ENCODE data around the gene C16orf92. TPM values are rescaled to one million over a fixed set of nuclear protein-coding genes. Genes with fewer than 3 reads are reported as not detected.

C16orf92 gene
- total and polyA plus RNA-seq, 2 of the 8 experiments (the other 6 are each of a cell fraction or from before 2014, with no cell fraction given), result not detected

DNA sequence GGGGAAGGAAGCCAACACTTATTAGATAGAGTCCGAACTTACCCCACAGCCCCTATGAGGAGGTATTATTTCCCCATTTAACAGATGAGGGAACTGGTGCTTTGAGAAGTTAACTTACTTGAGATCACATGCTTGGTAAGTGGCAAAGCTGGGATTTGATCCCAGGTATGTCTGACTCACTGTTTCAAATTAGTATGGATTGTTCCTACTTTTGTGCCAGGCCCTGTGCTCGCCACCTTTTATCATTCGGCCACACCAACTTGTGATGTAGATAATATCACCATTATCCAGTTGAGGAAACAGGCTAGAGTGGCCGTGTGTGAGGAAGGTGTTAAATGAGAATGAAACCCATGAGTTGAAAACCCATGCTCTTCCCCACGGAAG lies 38.2 kb upstream of the C16orf92 start (continued):
- TF ChIP-seq JUND (IDR thresholded peaks at IDR 0.05; ENCODE audit: low read length), result no peak
- TF ChIP-seq BRCA1 (IDR thresholded peaks at IDR 0.05; ENCODE audit: low read depth, low read length), result no peak

Data from H1 (cell line).